ENCODE data around the gene PPP1R3G. TPM values are rescaled to one million over a fixed set of nuclear protein-coding genes. Genes with fewer than 3 reads are reported as not detected.
"Not testable (repeated sequence)": the region's sequence is repeated elsewhere in the genome, so short reads cannot be mapped to it uniquely, and the experiment has no call there.

The PPP1R3G gene
- total RNA-seq, 1 donor from 2014 or later, result not detected

DNA sequence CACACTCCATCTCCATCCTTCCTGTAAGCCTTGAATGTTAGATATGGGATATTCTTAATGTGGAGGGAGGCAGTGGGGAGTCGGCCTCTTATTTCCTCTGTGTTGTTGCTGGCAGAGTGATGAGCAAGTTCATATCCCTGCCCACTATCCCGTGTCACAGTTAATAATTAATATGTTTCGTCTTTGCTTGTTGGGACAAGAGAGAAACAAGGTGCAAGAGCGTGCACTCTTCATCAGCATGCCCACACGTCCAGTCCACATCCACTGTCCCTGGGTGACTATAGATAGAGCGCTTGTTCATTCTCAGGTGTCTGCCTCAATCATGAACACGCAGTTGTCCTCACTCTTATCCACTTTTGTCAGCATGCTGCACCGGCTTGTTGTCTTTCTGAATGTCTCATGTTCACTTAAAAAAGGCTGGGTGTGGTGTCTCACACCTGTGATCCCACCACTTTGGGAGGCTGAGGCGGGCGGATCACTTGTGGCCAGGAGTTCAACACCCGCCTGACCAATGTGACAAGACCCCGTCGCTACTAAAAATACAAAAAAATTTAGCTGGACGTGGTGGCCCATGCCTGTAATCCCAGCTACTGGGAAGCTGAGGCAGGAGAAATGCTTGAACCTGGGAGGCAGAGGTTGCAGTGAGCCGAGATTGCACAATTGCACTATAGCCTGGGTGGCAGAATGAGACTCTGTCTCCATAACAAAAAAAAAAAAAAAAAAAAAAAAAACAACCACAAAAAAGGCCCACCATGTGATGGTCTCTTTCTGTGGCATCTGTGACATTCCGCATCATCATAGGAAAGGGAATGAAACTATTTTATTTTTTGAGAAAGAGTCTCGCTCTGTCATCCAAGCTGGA is 34.2 kb downstream of the PPP1R3G start:
- H3K4me3 Mint-ChIP-seq, result no peak overlapping the region
- no peak for DNase-seq (ENCODE audit: low spot score)
- intact Hi-C loops (cut with micrococcal nuclease), result no loop called here
- H3K9me3 Mint-ChIP-seq, result no peaks in the 10 kb centered on the region
- H3K36me3 Mint-ChIP-seq (ENCODE audit: low read depth), result no peaks in the 10 kb centered on the region
- no peaks in the 10 kb centered on the region for H3K27me3 Mint-ChIP-seq (ENCODE audit: insufficient read depth)
- H3K27ac Mint-ChIP-seq, result no peak overlapping the region
- no peaks in the 10 kb centered on the region for H3K4me1 Mint-ChIP-seq (ENCODE audit: low read depth)

DNA sequence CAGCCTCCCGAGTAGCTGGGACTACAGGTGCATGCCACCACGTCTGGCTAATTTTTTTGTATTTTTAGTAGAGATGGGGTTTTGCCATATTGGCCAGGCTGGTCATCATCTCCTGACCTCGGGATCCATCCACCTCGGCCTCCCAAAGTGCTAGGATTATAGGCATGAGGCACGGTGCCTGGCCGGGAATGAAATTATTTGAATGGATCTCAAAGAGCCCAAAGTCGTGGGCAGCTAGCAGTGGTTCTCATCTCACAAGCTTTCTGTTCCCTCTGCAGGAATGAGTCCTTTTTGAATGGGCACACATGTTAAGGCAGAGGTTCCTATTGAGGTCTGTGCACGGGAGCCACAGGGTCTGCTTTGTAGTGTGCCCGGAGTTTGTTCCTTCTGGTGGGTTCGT is 34.9 kb downstream of the PPP1R3G start:
- no peak for DNase-seq (ENCODE audit: low spot score)
- intact Hi-C loops (cut with micrococcal nuclease), result no loop called here
- no peaks in the 10 kb centered on the region for H3K27me3 Mint-ChIP-seq (ENCODE audit: insufficient read depth)
- no peaks in the 10 kb centered on the region for H3K4me1 Mint-ChIP-seq (ENCODE audit: low read depth)
- no peak overlapping the region for H3K27ac Mint-ChIP-seq
- no peak overlapping the region for H3K4me3 Mint-ChIP-seq
- no peaks in the 10 kb centered on the region for H3K36me3 Mint-ChIP-seq (ENCODE audit: low read depth)
- H3K9me3 Mint-ChIP-seq, result no peaks in the 10 kb centered on the region

DNA sequence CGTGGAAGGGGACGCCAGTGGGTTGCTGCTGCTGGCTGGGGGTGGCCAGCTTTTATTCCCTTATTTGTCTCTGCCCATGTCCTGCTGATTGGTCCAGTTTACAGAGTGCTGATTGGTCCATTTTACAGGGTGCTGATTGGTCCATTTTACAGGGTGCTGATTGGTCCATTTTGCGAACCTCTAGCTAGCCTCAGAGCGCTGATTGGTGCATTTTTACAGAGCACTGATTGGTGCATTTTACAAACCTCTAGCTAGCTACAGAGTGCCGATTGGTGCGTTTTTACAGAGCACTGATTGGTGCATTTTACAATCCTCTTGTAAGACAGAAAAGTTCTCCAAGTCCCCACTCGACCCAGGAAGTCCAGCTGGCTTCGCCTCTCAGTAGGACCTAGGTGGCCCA is 35.4 kb downstream of the PPP1R3G start:
- H3K36me3 Mint-ChIP-seq (ENCODE audit: low read depth); intact Hi-C loops (cut with micrococcal nuclease); H3K4me3 Mint-ChIP-seq; DNase-seq (ENCODE audit: low spot score); H3K27me3 Mint-ChIP-seq (ENCODE audit: insufficient read depth); H3K9me3 Mint-ChIP-seq; H3K4me1 Mint-ChIP-seq (ENCODE audit: low read depth); H3K27ac Mint-ChIP-seq: not testable (repeated sequence)

- no peaks in the 10 kb centered on the region for H3K4me1 Mint-ChIP-seq (ENCODE audit: low read depth)
- H3K27me3 Mint-ChIP-seq (ENCODE audit: insufficient read depth), result no peaks in the 10 kb centered on the region
- H3K36me3 Mint-ChIP-seq (ENCODE audit: low read depth), result no peaks in the 10 kb centered on the region
- intact Hi-C loops (cut with micrococcal nuclease), result no loop called here
- no peak overlapping the region for H3K27ac Mint-ChIP-seq
- no peaks in the 10 kb centered on the region for H3K9me3 Mint-ChIP-seq
- DNase-seq (ENCODE audit: low spot score), result no peak
- H3K4me3 Mint-ChIP-seq, result no peak overlapping the region
Observed at GRCh38 chr6:5121479-5121878, 36.3 kb downstream of the PPP1R3G start.

DNA sequence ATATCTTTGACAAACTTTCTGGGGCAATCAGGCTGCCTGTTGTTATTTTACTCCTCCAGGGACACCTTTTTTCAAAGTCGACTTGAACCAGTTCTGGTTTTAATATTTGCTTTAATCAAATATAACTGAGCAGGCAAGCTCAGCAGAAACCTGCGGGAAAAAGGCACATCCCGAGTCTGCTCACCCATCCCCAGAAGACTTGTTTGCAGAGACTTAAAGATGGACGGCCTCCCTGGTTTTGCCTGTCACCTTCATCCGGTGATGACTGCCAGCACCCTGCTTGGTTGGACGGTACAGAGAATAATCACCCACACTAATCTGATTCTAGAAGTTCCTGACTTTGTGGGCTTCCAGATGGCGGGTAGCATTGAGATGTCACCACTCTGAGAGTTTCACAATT is 36.8 kb downstream of the PPP1R3G start:
- Mint-ChIP-seq H3K27ac (no peak overlapping the region), H3K4me1 (ENCODE audit: low read depth) (no peaks in the 10 kb centered on the region), H3K27me3 (ENCODE audit: insufficient read depth) (no peaks in the 10 kb centered on the region)

DNA sequence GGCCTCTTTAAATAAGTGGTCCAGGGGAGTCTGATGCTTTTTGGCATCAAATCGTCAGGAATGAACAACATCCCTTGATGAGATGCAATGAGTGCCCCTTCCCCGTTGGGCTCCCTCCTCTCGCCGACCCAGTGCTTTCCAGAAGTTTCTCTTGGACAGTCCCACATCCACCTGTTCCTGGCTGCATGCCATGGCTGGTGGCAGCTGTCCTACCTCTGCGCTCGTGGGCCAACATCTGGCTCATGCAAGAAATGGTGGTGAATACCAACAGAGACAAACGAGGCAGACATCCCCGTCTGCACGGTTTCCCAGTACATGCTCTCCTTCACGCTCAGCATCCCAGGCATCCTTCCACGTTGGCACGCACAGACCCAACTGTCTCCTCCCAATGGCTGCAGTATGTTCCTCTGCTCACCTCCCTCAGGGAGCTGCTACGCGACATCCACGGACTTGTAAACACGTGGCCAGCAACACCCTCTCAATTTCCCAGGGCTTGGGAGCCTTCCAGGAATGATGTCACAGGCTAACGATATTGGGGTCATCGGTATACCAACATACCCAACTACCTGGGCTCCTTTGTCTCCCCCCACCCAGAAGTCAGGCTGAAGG is 37.5 kb downstream of the PPP1R3G start:
- Mint-ChIP-seq H3K36me3 (ENCODE audit: low read depth) (no peaks in the 10 kb centered on the region), H3K27me3 (ENCODE audit: insufficient read depth) (no peaks in the 10 kb centered on the region), H3K4me1 (ENCODE audit: low read depth) (no peaks in the 10 kb centered on the region), H3K4me3 (no peak overlapping the region), H3K27ac (no peak overlapping the region), H3K9me3 (no peaks in the 10 kb centered on the region)
- intact Hi-C loops (cut with micrococcal nuclease), result no loop called here
- no peak for DNase-seq (ENCODE audit: low spot score)

More for the DNA sequence above, 36.8 kb downstream of the PPP1R3G start:
- Mint-ChIP-seq H3K9me3 (no peaks in the 10 kb centered on the region), H3K36me3 (ENCODE audit: low read depth) (no peaks in the 10 kb centered on the region), H3K4me3 (no peak overlapping the region)
- no peak for DNase-seq (ENCODE audit: low spot score)
- intact Hi-C loops (cut with micrococcal nuclease), result no loop called here

DNA sequence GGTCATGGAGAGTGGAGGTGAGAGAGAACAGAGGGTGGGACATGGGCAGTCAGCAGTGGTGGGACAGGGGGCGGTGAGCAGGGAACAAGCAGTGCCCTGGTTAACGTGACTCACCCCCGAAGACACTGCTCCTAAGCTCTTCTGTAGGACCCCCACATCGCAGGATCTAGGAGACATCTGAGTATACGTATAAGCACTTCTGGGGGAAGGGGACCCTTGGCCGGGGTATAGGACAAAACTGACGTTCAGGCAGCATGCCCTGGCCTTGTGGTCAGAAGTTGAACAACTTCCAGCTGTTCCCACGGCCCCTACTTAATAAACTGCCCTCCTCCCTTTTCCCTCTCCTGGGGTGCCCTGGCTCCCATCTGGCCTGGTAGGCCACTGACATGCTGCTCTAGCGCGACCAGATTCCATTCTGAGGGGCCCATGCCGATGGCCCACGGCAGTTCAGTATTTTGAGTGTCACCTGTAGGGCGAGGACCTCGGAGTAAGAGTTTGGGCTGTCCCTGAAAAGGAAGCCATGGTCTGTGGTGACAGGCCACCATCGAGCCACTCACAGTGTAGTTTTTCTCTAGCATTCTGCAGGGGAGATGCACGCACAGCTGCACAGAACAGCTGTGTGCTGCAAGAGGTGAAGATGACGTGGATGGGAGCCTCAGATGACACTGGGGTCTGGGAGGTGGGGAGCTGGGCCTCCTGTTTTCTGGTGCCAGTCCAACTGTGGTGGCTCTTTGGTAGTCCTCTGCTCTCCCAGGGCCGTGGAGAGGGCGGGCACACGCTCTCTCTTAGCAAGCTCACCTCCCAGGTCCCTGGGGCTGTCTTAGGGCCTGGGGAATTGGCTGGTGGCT is 38.4 kb downstream of the PPP1R3G start:
- no peak overlapping the region for H3K4me3 Mint-ChIP-seq
- intact Hi-C loops (cut with micrococcal nuclease), result no loop called here
- no peak overlapping the region for H3K27ac Mint-ChIP-seq
- H3K9me3 Mint-ChIP-seq, result no peaks in the 10 kb centered on the region
- H3K27me3 Mint-ChIP-seq (ENCODE audit: insufficient read depth), result no peaks in the 10 kb centered on the region
- no peaks in the 10 kb centered on the region for H3K36me3 Mint-ChIP-seq (ENCODE audit: low read depth)
- DNase-seq (ENCODE audit: low spot score), result no peak
- H3K4me1 Mint-ChIP-seq (ENCODE audit: low read depth), result no peaks in the 10 kb centered on the region

DNA sequence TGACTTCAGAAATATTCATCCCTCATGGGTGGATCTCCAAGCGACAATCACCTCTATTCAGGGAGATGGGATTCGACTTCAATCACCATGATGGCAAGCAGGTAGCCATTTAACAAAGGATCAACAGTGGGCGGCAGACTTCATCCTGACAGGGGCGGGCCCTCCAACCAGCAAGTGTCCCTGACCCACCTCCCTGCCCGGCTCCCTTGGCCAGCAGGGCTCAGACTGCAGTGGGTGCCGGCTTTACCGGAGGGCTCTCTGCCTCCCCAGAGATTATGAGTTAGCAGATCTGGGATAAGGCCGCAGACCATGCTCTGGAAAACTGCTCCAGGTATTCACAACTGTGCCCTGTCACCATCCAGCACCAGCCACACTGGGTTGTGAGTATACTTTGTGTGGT is 39.4 kb downstream of the PPP1R3G start:
- H3K27me3 Mint-ChIP-seq (ENCODE audit: insufficient read depth), result peaks cover under 1% of the 10 kb centered on the region
- no peaks in the 10 kb centered on the region for H3K4me1 Mint-ChIP-seq (ENCODE audit: low read depth)
- H3K4me3 Mint-ChIP-seq, result no peak overlapping the region

DNA sequence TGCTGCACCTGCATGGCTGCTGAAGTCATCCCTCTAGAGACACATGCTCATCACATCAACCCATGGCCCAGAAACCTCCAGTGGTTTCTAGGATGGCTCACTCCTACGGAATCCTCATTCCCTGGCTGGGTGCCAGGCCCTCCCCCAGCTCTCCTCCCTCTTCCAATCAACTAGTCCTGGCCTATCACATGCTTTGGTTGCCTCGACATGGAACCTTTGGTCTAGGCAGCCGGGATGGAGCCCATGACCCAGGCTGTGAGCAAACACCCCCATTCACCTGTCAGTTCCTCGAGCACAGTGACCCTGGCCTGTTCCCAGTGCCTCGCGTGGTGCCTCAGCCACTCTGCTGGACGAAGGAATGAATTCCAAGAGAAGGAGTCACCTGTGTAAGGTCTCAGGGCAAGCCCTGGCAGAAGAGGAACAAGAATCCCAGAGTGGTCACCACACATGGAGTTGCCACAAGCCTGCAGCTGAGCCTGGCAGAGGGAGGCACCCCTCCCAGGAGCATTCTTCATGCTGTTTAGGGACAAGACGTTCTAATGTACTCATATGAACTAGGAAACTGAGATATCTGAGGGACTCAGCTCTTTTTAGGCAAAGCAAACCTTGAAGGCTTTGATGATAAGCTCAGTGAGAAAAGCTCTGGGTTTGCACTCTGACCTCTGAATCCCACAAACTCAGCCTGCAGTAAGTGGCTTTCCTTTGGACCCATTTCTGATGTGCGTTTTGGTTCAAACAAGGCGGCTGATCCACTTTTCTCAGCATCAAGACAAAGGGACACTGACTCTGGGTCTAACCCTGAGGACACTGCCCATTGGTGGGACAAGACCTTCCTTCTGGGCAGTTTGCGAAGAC is 40.2 kb downstream of the PPP1R3G start:
- DNase-seq (ENCODE audit: low spot score), result no peak
- Mint-ChIP-seq H3K9me3 (no peaks in the 10 kb centered on the region), H3K4me1 (ENCODE audit: low read depth) (no peaks in the 10 kb centered on the region), H3K27me3 (ENCODE audit: insufficient read depth) (peaks cover 2% of the 10 kb centered on the region), H3K27ac (no peak overlapping the region), H3K36me3 (ENCODE audit: low read depth) (no peaks in the 10 kb centered on the region), H3K4me3 (no peak overlapping the region)
- intact Hi-C loops (cut with micrococcal nuclease), result no loop called here

More for the DNA sequence above, 39.4 kb downstream of the PPP1R3G start:
- DNase-seq (ENCODE audit: low spot score), result no peak
- intact Hi-C loops (cut with micrococcal nuclease), result no loop called here
- Mint-ChIP-seq H3K27ac (no peak overlapping the region), H3K36me3 (ENCODE audit: low read depth) (no peaks in the 10 kb centered on the region), H3K9me3 (no peaks in the 10 kb centered on the region)

DNA sequence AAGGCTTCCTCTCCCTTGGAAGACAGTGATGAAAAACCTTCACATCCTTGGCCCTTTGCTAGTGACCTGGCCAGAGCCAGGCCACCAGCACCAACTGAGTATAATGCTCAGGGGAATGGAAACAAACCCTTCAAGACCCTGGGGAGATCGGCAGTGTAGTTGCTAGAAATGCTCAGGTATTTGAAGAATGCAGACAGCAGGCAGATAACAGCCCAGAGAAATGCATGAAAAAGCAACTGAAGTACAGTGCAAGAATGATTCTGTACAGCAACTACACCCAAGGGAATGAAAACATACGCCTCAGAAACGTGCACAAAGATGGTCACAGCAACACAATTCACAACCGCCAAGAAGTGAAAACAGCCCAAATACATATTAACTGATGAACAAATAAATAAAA is 41.1 kb downstream of the PPP1R3G start:
- Mint-ChIP-seq H3K4me3 (no peak overlapping the region), H3K27ac (no peak overlapping the region), H3K9me3 (no peaks in the 10 kb centered on the region), H3K4me1 (ENCODE audit: low read depth) (no peaks in the 10 kb centered on the region), H3K27me3 (ENCODE audit: insufficient read depth) (peaks cover 2% of the 10 kb centered on the region), H3K36me3 (ENCODE audit: low read depth) (no peaks in the 10 kb centered on the region)
- intact Hi-C loops (cut with micrococcal nuclease), result no loop called here
- no peak for DNase-seq (ENCODE audit: low spot score)

- Mint-ChIP-seq H3K27me3 (ENCODE audit: insufficient read depth) (peaks cover 2% of the 10 kb centered on the region), H3K27ac (no peak overlapping the region), H3K4me3 (no peak overlapping the region), H3K36me3 (ENCODE audit: low read depth) (no peaks in the 10 kb centered on the region), H3K9me3 (no peaks in the 10 kb centered on the region), H3K4me1 (ENCODE audit: low read depth) (no peaks in the 10 kb centered on the region)
- no peak for DNase-seq (ENCODE audit: low spot score)
- intact Hi-C loops (cut with micrococcal nuclease), result no loop called here
Observed at GRCh38 chr6:5127106-5127687, 42.1 kb downstream of the PPP1R3G start.

DNA sequence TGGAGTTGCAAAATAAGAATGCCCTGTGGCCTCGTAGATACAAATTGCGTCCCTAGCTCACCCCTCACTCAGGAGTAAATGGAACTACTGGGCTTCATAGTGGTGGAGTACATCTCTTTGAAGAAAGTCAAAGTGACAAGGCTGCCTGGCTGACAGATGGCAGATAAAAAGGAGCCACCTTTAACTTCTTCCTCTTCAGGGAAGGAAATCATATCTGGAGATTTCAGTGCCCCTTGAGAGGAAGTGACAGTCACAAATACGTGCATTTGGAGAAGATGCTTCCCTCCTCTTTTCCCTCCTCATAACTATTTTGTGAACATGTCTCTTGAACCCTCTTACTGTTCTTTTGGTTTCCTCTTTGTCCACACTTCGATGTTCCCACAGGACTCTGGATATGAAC is 43.2 kb downstream of the PPP1R3G start:
- Mint-ChIP-seq H3K4me3 (no peak overlapping the region), H3K9me3 (no peaks in the 10 kb centered on the region), H3K36me3 (ENCODE audit: low read depth) (no peaks in the 10 kb centered on the region), H3K4me1 (ENCODE audit: low read depth) (no peaks in the 10 kb centered on the region), H3K27ac (no peak overlapping the region), H3K27me3 (ENCODE audit: insufficient read depth) (peaks cover 2% of the 10 kb centered on the region)
- DNase-seq (ENCODE audit: low spot score), result no peak
- intact Hi-C loops (cut with micrococcal nuclease), result no loop called here

Data from activated T-helper 1 cell treated with anti-CD3 and anti-CD28 coated beads, Interleukin-12 subunit alpha, Interleukin-12 subunit beta, Interleukin-2, Interleukin-4 antibody, amounts not matched to agents 30 ng/mL and 10 ng/mL and 1 ng/mL, durations not matched to agents 14 hours and 24 hours and 36 hours (primary cell).